H4 (cell line): ENCODE results near the gene TEX50. TPM values are rescaled to one million over a fixed set of nuclear protein-coding genes. Genes with fewer than 3 reads are reported as not detected.
"Not testable (repeated sequence)": the region's sequence is repeated elsewhere in the genome, so short reads cannot be mapped to it uniquely, and the experiment has no call there.

Experiments used
- DNase-seq: peaks from one replicate; pipeline ENCODE4 v3.0.0-alpha.2; 2015; ENCODE audit warnings: low spot score
- total RNA-seq: library from RNA; depleted of rRNA; stranded (reverse); fragments of >200 nt; shearing (Covaris generic); gene quantifications from 2 replicates; pipeline ENCODE4 v1.2.3, GENCODE V29; 2014; rRNA removed

The TEX50 gene
- total RNA-seq, 1 experiment from 2014 or later = not detected

DNA sequence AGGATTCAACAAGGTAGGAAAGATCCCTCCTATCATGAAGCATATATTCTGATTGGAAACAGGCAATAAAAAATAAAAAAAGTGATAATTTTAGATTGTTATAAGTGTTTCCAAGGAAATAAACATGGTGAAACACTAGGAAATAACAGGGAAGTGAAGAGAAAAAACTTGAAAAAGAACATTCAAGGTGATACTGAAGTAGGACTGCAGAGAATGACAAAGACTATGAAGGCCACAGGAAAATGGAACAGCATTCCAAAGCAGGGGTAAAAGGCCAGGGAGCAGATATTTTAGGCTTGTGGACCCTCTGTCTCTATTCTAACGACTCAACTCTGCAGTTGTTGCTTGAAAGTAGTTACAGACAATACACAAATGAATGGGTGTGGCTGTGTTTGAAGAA lies 26.6 kb downstream of the TEX50 start:
- no peak for DNase-seq

DNA sequence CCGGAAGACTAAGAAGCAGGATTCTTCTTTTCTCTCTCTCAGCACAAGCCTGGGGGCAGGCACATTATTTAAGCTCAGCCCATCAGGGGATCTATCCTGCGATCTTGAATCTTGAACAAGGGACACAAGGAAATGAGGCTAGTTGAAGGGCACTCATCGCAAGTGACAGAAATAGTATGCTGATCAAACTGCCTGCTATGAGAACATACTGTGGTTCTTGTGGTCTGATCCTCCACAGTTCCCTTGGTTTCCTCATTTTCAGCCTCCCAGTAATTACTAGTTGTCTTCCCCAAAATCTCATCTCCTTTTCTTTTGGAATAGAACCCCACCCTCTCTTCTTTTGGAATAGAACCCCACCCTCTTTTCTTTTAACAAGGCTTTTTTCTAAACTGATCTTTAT lies 28.0 kb downstream of the TEX50 start:
- DNase-seq = no peak

DNA sequence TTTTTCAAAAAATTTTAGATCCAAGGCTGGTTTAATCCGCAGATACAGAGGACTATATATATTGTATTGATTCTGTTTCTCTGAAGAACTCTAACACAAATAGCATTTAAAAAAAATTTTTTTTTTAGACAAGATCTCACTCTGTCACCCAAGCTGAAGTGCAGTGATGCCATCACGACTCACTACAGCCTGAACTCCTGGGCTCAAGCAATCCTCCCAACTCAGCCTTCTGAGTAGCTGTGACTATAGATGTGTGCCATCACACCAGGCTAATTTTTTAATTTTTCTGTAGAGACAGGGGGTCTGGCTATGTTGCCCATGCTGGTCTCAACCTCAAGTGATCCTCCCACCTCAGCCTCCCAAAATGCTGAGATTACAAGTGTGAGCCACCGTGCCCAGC lies 31.5 kb downstream of the TEX50 start:
- DNase-seq = no peak

DNA sequence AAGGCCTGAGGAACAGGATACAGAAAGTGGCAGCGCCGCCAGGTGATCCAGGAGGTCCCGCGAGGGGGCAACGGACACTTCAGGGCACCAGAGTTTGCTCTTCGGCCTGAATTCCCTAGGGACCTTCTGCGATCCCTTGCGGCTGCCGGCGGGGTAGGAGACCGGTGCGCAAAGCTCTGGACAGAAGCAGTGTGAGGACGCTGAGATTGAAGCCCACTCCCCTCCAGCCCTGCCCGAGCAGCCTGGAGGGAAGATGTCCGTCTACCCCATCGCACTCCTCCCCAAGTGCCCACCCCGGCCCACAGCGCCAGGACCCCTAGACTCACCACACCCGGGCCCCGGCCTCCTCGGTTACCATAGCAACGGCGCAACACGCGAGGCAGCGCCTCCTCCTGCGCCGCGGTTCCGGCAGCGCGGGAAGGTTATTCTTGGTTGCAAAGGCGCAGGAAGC lies 34.4 kb downstream of the TEX50 start, which contains the start of gene ANKRD45:
TSS of gene ANKRD45 (minus strand) at position 361 of the 451 bp plus-strand sequence. CDS start 10,433 bp downstream, outside the sequence.
- no peak for DNase-seq

DNA sequence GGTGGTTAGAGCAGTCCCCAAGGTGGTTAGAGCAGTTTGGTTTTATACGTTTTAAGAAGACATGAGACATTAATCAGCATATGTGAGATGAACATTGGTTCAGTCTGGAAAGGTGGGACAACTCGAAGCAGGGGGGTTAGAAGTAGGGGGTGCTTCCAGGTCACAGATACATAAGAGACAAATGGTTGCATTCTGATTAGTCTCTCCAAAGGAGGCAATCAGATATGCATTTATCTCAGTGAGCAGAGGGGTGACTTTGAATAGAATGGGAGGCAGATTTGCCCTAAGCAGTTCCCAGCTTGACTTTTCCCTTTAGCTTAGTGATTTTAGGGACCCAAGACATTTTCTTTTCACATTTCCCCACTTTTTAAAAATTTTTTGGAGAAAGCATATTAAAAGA lies 39.4 kb downstream of the TEX50 start:
- DNase-seq = not testable (repeated sequence)

DNA sequence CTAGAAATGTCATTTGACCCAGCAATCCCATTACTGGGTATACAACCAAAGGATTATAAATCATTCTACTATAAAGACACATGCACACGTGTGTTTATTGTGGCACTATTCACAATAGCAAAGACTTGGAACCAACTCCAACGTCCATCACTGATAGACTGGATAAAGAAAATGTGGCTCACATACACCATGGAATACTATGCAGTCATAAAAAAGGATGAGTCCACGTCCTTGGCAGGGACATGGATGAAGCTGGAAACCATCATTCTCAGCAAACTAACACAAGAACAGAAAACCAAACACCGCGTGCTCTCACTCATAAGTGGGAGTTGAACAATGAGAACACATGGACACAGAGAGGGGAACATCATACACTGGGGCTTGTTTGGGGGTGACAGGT lies 45.0 kb downstream of the TEX50 start:
- DNase-seq = not testable (repeated sequence)

DNA sequence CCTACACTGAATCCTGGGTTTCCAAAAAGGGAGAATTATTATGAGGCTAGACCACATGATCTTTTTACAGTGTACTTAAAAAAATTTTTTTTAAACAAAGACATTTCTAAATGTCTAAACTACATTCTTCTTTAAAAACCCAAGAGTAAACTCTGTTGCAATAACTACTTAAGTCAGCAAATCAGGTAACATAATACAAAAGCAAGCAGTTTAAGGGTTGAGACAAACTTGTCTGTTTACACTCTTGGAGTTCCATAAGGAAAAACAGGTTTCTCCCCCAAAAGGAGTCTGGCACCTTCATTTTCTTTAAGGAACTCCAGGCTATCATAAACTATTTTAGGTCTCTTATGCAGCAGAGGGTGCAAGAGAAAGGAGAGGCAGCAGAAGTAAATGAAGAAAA lies 47.0 kb downstream of the TEX50 start:
- peak; percentile 41 for DNase-seq

DNA sequence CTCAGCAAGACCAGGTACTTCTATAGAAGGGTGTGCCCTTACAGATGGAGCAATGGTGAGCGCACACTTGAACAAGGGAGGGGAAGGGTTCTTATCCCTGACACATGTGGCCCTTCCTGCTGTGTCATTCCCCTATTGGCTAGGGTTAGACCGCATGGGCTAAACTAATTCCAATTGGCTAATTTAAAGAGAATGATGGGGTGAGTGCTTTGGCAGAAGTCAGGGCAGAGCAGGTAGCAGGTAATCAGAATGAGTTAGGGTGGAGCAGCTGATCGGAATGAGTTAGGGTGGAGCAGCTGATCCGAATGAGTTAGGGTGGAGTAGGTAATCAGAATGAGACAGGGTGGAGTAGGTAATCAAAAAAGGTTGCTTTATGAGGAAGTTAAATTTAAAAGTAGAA lies 48.7 kb downstream of the TEX50 start:
- DNase-seq = not testable (repeated sequence)

DNA sequence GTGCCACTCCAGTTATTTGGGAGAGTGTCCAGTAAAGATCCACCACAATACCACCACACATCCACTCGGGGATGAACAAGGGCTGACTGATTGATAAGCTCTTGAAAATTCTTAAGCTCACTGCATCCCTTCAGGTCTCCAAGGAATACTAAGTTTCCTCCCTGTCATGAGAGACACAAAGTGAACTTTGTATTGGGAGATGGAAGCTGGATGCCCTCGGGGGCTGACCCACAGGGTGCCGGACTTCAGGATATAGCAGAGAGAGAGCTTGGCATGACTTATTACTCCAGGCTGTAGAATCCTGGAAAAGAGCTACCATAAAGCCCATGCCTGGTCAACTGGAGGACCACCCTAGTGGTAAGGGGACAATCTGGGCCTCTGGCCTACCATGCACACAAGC lies 50.0 kb downstream of the TEX50 start:
- not testable (repeated sequence) for DNase-seq

Other genes with a start within 250 kb of the TEX50 start
- gene PRDX6, start 158.0 kb upstream of the TEX50 start, total RNA-seq = 352 and 451 TPM in 2 replicates
- not detected in 2 replicates for gene SLC9C2, start 32.3 kb upstream of the TEX50 start, total RNA-seq
- 0.08 TPM in 1 of 2 replicates, not detected in the other for gene ANKRD45, start 34.5 kb downstream of the TEX50 start, total RNA-seq
- 10.6 and 15.1 TPM in 2 replicates for gene KLHL20, start 79.6 kb downstream of the TEX50 start, total RNA-seq
- 24.7 and 27.8 TPM in 2 replicates for gene DARS2, start 189.3 kb downstream of the TEX50 start, total RNA-seq
- 25.0 and 27.6 TPM in 2 replicates for gene CENPL, start 189.5 kb downstream of the TEX50 start, total RNA-seq
- gene GAS5, start 232.7 kb downstream of the TEX50 start, total RNA-seq = 335 and 341 TPM in 2 replicates
- 2.0 and 2.3 TPM in 2 replicates for gene ZBTB37, start 233.0 kb downstream of the TEX50 start, total RNA-seq